ENCODE results near the gene CCS.
A peak's percentile ranks its signal among the peaks of the same experiment; 100 is the strongest.

The CCS gene

GRCh38 chr11:66616379-66617154 lies 23.6 kb downstream of the CCS start, which contains the start of gene RBM14:
RBM14 (plus strand) TSS chr11:66616630; CDS start chr11:66616721, 91 bp downstream.
- DNase-seq (ENCODE audit: low read depth, low spot score), result peak; percentile 99
- in situ Hi-C loops (cut with HindIII; ENCODE audit: low sequenced_read_pairs), result no loop called here
- H3K4me3 ChIP-seq (ENCODE audit: low read depth, low read length), result peak within 1 kb of the TSS; percentile 91
- TF ChIP-seq CTCF (IDR thresholded peaks at IDR 0.05; ENCODE audit: low read depth, low read length), result no peak

- peak overlapping the region; percentile 91 for H3K4me3 ChIP-seq (ENCODE audit: low read depth, low read length)
- no peak for TF ChIP-seq CTCF (IDR thresholded peaks at IDR 0.05; ENCODE audit: low read depth, low read length)
- in situ Hi-C loops (cut with HindIII; ENCODE audit: low sequenced_read_pairs), result no loop called here
- no peak for DNase-seq (ENCODE audit: low read depth, low spot score)
These were observed 24.3 kb downstream of the CCS start for GRCh38 chr11:66617155-66617834.

GRCh38 chr11:66619080-66619554 lies 26.1 kb downstream of the CCS start:
- in situ Hi-C loops (cut with HindIII; ENCODE audit: low sequenced_read_pairs), result no loop called here
- no peak for TF ChIP-seq CTCF (IDR thresholded peaks at IDR 0.05; ENCODE audit: low read depth, low read length)
- peak overlapping the region; percentile 91 for H3K4me3 ChIP-seq (ENCODE audit: low read depth, low read length)
- DNase-seq (ENCODE audit: low read depth, low spot score), result peak; percentile 74

- TF ChIP-seq CTCF (IDR thresholded peaks at IDR 0.05; ENCODE audit: low read depth, low read length), result no peak
- no peak for DNase-seq (ENCODE audit: low read depth, low spot score)
- in situ Hi-C loops (cut with HindIII; ENCODE audit: low sequenced_read_pairs), result no loop called here
- no peak overlapping the region for H3K4me3 ChIP-seq (ENCODE audit: low read depth, low read length)
These were observed 31.5 kb downstream of the CCS start for GRCh38 chr11:66624450-66624849.

- DNase-seq (ENCODE audit: low read depth, low spot score), result no peak
- TF ChIP-seq CTCF (IDR thresholded peaks at IDR 0.05; ENCODE audit: low read depth, low read length), result no peak
- H3K4me3 ChIP-seq (ENCODE audit: low read depth, low read length), result no peak overlapping the region
- in situ Hi-C loops (cut with HindIII; ENCODE audit: low sequenced_read_pairs), result no loop called here
These were observed 32.2 kb downstream of the CCS start for GRCh38 chr11:66625041-66625751.

GRCh38 chr11:66625752-66626149 lies 32.8 kb downstream of the CCS start:
- DNase-seq (ENCODE audit: low read depth, low spot score), result no peak
- H3K4me3 ChIP-seq (ENCODE audit: low read depth, low read length), result no peak overlapping the region
- no peak for TF ChIP-seq CTCF (IDR thresholded peaks at IDR 0.05; ENCODE audit: low read depth, low read length)
- in situ Hi-C loops (cut with HindIII; ENCODE audit: low sequenced_read_pairs), result no loop called here

Data from astrocyte of the spinal cord (primary cell).